Measurements from ENCODE around the gene SMPD2.

GRCh38 chr6:109478841-109479624, 38.5 kb downstream of the SMPD2 start:
- TF ChIP-seq POLR2A (IDR thresholded peaks at IDR 0.05; ENCODE audit: extremely low read depth, insufficient read length): no peak
- no peak for TF ChIP-seq MYC (IDR thresholded peaks at IDR 0.05; ENCODE audit: low read depth, low read length)

Measured in NB4 (cell line).